Renal pelvis (tissue), 4 donors: ENCODE data around the gene CACNA2D2. TPM values are rescaled to one million over a fixed set of nuclear protein-coding genes. Genes with fewer than 3 reads are reported as not detected.

Source experiments
- DNase-seq: peaks from one replicate; pipeline ENCODE4 v3.0.0-alpha.2; 2013
- polyA plus RNA-seq, 3 donors: library from polyadenylated mRNA; unstranded; fragments of 120-200 nt; gene quantifications; one replicate each; pipeline ENCODE4 v1.2.1, GENCODE V29; 2013; ENCODE audit not compliant: insufficient read length in 3 of 3

The CACNA2D2 gene
- polyA plus RNA-seq, 3 donors, result 17.2 to 18.3 (median 17.9) TPM

DNA sequence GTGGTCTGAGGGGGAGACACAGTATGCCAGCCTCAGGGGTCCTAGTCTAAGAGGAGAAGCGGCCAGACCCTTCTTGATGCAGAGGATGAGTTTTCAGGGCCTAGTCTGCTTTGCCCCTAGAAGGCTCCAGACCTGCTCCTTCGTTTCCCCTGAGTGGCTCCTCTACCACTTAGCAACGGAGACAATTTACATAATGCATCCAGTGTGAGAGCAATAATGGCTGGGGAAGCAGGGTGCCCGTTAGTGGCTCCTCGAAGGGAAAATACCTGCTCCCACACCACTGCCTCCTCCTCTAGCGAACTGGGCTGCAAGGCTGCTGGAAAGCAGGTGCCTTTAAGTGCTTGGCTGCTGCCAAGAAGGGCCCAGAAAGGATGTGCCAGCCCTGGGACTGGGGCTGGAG, 38.9 kb downstream of the CACNA2D2 start:
- no peak for DNase-seq

DNA sequence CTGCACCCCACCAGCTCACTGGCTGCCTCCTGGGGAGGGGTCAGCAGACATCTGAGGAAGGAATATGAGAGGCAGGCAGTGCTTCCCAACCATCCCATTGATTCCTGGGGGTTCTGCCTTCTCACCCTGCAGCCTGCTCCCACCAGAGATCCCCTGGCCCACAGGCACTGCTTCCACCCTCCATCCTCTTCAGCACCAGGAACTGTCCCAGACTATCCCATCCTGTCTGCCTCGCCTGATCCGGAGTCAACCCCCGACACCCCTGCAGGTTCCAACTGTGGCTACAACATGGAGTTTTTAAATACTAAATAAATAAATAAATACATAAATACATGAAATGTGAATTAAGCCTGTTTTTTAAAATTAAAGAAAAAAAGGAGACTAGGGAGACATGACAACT, 43.6 kb downstream of the CACNA2D2 start:
- no peak for DNase-seq

DNA sequence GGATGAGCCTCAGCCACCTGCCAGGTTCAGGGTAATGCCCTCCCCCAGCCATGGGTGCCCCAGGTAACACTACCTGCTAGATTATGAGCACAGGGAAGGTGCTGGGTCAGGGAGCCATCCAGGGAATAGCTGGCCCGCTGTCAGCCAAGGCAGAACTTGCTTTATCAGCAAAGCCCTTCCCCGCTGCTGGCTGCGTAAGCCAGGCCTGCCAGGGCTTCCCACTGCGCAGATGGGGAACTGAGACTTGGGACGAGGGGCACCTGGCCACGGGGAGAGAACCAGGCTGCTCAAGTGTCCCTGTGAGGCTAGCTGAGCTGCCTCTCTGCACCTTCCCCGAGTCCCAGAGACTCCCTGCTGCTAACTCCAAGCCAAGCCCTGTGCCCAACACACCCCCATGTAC, 45.4 kb downstream of the CACNA2D2 start:
- no peak for DNase-seq

DNA sequence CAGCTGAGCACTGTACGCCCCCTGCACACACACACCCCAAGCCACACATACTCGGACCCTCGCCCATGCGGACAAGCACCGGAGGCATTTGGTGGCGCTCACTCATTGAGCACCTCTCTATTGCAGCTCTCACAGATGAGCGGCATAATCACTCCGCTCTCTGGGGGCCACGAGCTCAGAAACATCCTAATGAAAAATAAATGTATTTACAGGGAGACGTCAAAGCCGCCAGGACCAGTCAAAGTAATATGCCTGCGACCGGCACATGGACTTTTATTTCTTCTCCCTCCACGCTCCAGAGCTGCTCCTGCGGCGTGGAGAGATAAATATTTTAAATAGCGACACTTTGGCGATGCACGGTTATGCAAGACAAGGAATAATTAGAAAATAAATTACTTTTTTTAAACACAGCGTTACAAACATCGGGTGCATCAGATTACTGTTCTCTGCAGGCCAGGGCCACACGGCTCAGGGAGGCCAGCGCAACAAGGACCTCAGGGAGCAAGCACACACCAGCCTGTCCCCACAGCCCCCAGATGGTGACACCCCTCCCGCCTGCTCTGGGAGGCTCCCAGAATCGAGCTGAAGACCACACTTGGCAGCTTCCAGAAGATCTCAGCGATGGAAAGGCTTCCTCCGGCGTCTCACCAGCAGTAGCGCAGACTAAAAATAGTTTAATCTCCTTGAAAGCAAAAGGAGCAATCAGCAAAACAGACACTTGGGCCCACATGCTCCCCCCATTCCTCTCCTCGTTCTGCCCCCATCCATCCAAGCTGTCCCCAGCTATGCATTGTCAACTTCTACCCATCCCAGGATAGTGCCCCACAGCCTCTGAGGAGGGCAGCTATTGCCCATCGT, 48.0 kb downstream of the CACNA2D2 start:
- no peak for DNase-seq

DNA sequence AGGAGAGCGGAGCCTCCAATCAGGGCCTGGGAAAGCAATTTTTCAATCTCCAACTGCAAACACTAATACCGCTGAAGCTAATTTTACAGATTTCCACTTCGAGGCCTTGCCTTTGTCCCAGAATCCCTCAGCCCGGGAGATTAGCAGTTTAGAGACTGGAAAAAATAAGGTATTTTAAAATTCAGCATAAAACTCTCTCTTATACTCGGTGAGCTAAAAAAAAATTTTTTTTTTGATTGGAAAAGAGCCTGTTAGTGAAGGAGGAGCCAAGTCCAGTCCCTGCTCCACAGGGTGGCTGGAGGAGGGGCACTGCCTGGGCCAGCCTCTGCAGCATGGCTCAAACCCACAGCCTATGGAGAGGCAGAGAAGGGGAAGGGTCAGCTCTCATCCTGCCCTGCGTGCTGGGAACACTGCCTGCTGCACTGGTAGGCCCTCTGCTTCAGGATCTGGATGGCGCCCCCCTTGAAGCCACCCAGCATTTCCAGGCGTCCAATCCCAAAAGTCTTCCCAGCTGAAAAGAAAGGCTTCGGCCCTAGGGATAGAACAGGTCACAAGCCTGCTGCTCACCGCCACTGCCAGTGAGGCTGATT, 48.9 kb downstream of the CACNA2D2 start:
- no peak for DNase-seq

DNA sequence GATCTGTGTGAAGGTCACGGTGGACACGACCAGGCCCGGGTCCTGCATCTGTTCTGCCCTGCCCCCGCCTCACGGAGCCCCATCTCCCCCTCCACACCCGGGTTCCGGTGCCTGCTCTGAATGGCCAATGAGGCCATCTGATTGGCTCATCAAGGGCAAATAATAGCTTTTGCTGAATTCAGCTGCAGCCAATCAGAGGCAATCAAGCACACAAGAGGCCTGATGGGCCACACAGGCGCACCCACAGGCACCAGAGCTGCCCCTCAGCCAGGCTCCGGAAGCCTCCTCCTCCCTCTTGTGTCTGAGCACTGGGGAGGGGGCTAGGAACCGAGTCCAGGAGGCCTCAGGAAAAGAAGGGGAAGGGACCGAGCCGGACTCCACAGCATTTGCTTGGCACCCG, 49.5 kb downstream of the CACNA2D2 start:
- no peak for DNase-seq

DNA sequence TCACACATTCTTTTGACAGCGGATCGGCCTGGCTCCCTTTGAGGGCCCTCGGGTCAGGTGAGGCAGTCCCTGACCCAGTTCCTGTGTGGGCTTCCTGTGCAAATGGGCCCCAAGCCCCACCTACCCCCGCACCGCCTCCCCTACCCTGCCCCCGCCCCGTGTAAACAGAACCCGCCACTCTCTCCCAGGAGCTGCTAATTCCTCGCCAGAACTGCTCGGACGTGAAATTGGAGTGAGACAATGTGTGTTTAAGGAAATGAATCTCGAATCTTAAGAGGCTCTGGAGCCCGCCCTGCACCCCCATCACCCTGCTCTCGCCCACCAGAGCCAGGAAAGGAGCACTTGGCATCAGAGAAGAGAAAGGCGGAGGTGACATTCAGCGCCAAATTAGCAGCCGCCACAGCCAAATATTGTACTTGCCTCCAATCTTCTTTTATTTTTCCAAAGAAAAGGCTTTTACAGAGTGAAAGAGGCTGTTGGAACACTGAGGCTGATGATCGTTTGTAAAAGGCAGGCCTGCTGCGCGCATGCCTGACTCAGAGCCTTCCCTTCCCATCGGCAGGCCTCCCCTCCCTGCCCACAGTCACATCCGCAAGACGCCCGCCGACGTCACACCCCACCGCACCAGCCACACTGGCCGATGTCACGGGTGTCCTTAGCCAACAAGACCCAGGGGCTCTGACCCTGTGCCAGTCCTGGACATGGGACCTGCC, 53.1 kb downstream of the CACNA2D2 start:
- peak; percentile 69 for DNase-seq

DNA sequence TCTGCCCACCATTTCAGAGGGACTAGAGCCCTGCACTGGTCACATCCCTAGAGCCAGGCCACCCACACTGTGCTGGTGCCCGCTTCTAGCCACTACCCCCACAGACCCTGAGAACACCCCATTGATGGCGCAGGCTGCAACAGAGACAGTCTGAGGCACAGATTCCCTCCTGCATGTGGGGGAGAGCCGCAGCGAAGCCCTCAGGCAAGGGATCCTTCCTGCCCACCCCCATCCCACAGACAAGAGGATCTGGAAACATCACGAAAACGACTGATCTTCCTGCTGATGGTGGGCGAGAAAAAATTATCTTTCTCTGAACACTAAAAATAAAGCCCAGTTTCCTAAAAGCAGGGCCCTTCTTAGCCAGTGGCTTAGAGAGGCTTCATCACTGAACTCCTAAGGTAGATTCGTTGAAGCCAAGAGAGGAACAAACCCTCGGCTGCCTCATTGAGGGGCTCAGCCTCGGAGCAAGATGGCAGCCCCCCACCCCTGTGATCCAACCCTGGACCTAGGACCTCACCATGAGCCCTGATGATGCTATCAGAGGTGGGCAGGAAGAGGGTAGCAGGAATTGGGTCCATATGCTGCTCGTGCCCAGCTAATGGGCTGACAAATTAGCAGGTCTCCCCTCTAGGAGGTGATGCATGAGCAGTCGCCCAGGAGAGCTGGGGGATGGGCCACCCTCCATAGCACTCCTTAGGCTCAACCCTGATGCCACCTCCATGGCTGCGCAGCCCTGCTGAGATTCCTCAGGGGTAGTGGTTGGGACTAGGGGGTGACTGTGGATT, 54.5 kb downstream of the CACNA2D2 start:
- no peak for DNase-seq

DNA sequence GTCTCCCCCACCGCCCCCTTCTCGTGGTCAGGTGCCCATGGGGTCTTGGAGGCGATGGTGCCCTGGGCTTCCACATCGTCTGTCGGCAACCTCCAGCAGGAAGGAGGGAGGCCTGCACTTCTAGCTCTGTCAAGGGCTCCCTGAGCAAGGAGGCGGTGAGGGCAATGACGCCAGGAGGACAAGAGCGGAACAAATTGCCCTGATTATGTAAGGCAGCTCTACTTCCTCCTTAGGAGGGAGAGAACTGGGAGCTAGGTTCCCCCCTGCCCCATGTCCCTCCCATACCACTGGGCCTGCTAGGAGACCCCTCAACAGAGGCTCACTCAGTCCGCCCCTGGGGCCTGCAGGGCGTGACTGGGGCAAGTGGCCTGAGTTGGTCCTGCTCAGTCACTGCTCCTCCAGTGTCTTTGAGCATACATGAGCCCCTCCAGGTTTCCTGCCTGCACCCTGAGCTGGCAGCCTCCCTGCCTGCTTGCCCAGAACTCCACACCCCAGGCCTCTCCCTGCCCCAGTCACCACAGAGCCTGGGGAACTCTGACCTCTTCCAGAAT, 56.1 kb downstream of the CACNA2D2 start:
- DNase-seq, result no peak

DNA sequence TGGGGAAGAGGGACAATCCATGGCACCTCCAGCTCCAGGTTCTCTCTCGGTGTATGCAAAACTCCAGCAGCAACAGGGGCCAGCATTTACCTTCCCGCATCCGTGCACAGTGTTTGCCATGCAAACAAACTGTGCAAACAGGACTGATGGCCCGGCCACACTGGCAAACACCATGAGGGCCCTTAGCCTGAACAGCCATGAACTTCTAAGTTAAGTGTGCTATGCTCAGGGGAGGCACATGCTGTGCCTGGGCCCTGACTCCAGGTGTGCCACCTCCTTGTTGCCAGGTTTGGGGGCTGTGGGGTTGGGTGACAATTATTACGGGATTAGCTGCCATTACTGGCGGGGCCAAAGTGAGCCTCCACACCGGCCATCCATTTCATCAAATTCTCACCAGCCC, 57.5 kb downstream of the CACNA2D2 start:
- DNase-seq, result no peak

DNA sequence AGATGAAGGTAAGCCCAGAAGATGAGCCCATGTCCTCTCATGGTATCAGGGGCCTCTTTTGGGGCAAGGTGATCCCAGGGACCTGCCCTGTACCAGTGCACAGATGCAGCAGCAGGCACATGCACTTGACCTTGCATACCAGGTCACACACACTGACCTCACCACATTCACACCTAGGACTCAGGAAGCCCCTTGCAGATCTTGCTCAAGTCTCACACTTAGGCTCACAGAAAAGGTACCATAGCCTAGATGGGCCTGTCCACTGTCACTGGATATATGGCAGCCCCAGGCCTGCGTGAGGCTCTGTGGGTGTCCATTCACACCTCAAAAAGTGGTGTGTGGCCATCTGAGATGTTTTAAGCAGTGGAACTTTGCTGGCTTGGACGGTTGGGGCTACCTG, 58.7 kb downstream of the CACNA2D2 start:
- DNase-seq, result no peak

DNA sequence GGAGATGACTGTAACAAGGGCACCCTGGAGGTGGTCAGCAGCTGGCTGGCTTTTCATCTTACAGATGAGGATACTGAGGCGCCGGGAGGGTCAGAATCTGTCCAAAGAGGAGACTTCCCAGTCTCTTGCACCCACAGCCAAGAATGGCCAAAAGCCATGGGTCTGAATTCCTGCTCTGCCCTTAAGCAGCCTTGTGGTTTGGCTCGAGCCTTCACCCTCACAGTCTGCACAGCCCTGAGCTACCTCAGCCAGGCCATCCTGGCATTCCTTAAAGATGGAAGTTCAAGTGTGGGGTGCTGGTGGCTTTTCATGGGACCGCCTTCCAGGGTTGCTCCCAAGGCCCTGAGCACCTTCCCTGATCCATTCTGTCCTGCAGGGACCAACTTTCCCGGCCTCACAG, 59.2 kb downstream of the CACNA2D2 start:
- no peak for DNase-seq

DNA sequence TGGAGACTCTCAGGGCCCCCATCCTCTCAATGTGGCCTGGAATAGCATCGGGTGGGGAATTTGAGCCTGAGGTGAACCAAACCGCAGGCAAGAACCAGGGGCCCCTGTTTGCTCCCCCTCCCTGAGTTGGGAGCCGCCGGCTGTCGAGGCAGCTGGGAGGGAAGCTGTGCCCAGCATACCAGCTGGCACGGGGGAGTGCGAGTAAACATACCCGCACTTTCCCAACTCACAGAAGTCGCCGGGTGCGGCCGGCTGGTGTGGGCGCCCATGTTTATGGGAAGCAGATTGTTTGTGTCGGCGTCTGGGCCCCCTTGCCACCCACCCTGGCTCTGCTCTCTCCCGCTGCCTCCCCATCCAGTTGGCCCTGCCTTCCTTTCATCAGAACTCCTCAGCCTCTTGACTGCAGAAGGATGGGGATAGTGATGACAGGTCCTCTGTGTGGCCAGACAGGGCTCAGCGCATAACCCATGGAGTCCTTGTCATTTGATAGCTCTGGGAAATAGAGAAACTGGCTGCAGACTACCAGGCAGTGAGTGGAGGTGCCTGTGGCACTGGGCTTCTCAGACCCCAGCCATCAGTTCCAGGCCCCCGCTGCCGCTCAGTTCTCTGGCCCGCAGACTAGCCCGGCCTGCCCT, 60.4 kb downstream of the CACNA2D2 start:
- DNase-seq, result peak; percentile 55

DNA sequence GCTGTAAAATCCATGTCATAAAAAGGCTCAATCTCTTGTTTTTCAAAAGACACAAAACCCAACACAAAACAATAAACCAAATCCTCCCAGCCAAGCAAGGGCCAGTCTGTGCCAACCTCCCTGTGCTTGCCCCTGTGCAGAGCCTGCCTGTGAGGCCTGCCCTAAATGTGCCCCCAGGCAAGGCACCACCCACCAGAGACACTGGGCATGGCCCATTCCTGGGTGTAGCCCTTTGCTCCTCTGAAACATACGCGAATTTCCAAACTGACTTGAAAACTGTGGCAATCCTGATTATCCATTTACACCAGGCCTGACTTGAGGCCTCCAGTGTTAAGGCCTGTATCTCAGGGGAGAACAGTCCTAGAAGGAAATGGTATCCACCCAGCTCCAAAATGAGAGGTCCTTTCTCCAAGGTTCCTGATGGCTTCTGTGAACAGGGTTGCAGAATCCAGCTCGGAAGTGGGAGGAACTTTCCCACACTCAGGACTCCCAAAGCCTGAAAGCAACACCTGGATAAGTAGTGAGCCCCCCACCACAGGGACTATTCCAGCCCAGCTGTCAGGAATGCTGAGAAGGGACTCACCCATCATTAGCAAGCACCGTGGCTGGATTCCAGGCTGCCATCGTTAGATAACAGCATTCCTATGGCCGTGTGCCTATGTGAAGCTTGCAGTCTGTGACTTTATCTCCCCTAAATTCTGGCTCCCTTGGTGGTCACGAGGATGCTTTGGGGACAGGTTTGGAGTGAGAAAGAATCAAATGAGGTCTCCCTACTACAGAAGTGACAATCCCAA, 61.8 kb downstream of the CACNA2D2 start:
- no peak for DNase-seq

DNA sequence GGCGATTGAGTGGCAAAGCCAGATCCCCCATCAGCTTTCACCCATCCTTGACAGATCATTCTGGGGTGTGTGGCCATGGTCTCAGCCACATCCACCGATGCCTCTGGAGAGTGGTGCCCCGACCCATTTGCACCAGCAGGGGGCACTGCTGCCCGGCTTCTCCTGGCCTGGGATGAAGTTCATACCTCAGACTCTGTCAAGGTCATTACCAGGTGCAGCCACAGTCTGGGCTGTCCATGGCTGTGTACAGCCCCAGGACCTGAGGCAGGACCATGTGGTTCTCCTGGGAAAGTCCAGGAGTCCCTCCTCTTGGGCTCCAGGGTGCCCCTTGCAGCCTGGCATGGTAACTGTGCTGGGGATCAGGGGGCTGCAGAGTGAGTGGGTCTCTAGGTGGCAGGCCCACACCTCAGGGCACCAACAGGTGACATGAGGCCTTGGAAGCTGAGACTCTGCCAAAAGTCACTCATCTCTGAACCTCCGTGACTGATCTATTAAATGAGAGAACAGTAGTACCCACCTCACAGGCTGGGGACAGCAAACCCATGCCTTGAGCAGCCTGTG, 67.2 kb downstream of the CACNA2D2 start:
- DNase-seq, result peak; percentile 53

DNA sequence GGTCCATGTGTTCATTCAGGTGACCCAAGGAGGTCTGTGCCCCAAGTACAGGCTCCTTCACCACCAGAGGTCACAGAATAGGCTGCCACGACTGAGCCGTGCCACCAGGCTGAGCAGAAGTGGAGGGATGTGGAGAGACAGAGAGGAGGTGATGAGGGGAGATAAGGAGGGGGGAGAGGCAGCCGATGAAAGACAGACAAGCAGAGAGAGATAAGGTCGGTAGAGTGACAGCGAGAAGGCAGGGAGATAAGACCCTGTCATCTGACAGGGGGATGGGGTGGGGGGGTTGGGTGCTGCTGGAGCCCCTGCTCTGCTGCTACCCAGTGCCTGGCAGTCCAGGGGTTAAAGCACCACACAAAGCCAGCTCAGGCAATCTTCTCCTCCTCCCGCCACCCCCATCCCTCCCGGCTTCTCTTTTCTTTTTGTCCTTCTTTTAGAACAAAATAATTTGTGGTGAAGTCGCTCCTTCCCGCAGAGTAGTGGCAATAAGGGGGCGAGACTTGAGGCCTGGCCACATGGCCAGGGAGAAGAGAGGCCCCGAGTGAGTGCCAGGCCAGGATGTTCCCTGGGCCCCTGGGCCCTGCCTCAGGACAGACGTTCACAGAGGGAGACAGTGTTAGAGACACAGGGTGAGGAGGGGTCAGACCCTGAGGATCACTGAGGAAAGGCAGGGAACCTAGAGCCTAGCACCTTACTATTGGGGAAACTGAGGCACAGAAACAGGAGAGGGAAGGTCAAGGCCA, 67.9 kb downstream of the CACNA2D2 start:
- no peak for DNase-seq

DNA sequence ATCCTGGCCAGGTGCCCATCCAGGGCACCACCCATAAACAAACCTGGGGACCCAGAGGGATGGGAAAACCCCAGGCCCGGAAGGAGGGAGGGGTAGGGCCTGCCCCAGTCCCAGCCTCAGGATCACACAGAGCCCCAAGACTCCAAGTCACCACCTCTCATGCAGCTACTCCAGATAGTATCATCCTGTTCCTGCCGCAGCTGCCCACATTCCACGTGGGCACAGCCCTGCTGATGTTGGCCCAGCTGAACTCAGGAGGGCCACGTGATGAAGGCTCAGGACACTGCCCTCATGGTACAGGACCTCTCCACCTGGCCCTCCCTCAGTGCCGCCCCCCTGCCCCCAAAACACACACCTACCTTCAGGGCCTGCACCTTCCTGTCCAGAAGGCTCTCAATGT, 69.5 kb downstream of the CACNA2D2 start:
- no peak for DNase-seq

DNA sequence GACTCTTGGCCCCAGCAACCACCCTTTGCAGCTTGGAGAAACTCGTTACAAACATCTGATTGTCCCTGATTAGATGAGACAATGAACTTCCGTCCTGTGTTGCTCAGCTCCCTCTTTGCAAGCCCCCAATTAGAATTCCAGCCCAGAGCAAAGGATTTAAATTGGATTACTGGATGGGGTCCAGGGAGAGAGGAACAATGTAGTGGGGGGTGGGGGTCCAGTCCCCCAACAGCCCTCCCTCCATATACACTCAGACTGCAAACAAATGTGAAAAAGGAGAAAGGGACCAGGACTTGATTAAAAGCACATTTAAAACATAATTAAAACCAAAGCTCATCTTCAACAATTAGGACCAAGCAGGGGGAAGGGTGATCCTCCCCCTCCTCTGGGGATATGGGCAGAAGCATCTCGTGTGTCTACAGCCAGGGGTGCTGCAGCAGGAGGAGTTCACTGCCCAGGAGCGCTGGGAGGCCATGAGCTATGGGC, 72.4 kb downstream of the CACNA2D2 start:
- no peak for DNase-seq

DNA sequence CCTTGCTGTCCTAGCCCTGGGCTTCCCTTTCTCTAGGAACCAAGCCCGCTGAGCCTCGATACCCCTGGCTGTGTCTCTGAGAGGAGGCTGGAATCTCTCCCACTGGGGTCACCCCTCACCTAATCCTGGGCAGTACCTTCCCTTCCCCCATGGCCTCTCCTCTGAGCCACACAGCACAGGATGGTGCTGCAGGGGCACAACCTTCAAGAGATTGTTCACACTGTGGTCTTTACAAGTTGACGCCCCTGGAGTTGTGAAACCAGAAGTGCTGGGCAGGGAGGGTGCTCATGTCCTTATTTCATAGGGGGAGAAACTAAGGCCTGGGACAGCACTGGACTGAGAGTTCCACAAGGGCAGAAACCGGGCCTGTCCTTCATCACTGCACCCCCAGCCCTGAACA, 73.2 kb downstream of the CACNA2D2 start:
- no peak for DNase-seq
